Measurements from ENCODE around the gene TRIM62.
"Not testable (repeated sequence)": the region's sequence is repeated elsewhere in the genome, so short reads cannot be mapped to it uniquely, and the experiment has no call there.

- not testable (repeated sequence) for TF ChIP-seq POLR2A (IDR thresholded peaks at IDR 0.05; ENCODE audit: low read length); GATA1 (IDR thresholded peaks at IDR 0.05; ENCODE audit: low read depth, low read length)
Measured at GRCh38 chr1:33136041-33136440, 45.8 kb downstream of the TRIM62 start.
